Left ventricle myocardium inferior (tissue), 1 donor: ENCODE data around the gene KCNN3. TPM values are rescaled to one million over a fixed set of nuclear protein-coding genes. Genes with fewer than 3 reads are reported as not detected.

Experiments
- DNase-seq: peaks from one replicate; pipeline ENCODE4 v3.0.0-alpha.2; 2020
- H3K27ac ChIP-seq: fragments of 200-600 bp; replicated peaks from 2 replicates; pipeline ENCODE4 v1.8.0; 2021
- H3K27me3 ChIP-seq: fragments of 200-600 bp; 2 replicates; pipeline ENCODE4 v1.8.0; 2021; ENCODE audit warnings: low read depth
- H3K36me3 ChIP-seq: fragments of 200-600 bp; 2 replicates; pipeline ENCODE4 v1.8.0; 2021
- H3K4me1 ChIP-seq: fragments of 200-600 bp; 2 replicates; pipeline ENCODE4 v1.8.0; 2021
- H3K4me3 ChIP-seq: fragments of 200-600 bp; 2 replicates; pipeline ENCODE4 v1.8.0; 2021; ENCODE audit warnings: mild to moderate bottlenecking, moderate library complexity
- H3K9me3 ChIP-seq: fragments of 200-600 bp; replicated peaks from 2 replicates; pipeline ENCODE4 v1.8.0; 2021
- intact Hi-C: fragments of 100-400 bp; cut with micrococcal nuclease; formaldehyde crosslinking; loops from one replicate; pipeline ENCODE4 v1.11.0; 2022
- total RNA-seq: library from RNA; stranded (reverse); fragmentation: NEBNext Ultra II Directional; extraction: Animal tissue kit (Norgen Biotek cat#: 25700); gene quantifications from one replicate; pipeline ENCODE4 v1.2.1, GENCODE V29; 2021
- TF ChIP-seq, protein P1 (sequence below): fragments of 200-600 bp; IDR thresholded peaks from 2 replicates; pipeline ENCODE4 v1.8.0; 2021; ENCODE audit warnings: antibody characterized with exemption, mild to moderate bottlenecking, borderline replicate concordance
- donor health status: DM: no; HTN: yes; CAD: no; lungs with severe emphysema.

Gene KCNN3
- total RNA-seq, 1 donor from 2014 or later = 4.8 TPM

DNA sequence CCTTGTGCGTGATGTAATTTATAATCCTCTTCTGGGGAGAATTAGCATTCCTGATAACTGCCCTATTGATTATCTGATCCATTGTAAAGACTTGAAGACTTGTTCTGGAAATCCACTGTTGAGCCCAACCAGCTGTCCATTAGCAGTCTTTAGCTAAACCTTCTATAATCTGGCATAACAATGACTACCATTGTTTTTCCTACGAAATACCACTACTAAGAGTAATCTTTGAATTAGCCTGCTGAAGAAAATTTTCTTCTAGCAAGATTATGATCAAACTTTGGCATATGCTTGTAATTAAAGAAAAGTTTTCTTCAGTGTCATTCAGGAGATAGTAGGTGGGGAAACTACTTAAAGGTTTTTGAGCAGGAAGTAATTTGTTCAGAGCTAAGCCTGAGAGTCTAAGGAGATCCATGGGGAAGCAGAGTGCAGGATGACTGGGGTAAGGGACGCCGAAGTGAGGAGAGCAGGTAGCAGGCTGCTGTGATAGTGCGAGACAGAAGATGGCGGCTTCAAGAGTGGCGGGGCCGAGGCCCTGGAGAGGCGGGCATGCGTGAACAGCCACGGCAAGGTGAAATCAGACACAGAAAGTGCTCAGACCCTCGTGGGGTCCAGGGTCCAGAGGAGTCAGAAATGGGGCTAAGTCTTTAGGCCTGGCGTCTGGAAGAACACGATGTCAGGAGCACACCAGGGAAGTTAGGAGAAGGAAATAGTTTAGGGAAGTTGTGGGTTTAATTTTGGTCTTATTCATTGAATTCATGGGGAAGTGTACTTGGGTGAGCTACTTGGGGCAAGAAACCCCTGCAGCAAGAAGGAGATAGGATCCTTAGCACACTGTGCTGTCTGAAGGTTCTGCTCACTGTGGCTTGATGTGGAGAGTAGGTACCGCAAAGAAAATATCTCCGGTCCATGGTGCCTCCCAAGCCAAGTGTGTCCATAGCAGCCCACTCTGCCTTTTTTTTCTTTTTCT is 149.5 kb downstream of the KCNN3 start:
- intact Hi-C loops = no loop called here
- Histone ChIP-seq H3K27ac (no peak overlapping the region), H3K36me3 (no peaks in the 10 kb centered on the region)

DNA sequence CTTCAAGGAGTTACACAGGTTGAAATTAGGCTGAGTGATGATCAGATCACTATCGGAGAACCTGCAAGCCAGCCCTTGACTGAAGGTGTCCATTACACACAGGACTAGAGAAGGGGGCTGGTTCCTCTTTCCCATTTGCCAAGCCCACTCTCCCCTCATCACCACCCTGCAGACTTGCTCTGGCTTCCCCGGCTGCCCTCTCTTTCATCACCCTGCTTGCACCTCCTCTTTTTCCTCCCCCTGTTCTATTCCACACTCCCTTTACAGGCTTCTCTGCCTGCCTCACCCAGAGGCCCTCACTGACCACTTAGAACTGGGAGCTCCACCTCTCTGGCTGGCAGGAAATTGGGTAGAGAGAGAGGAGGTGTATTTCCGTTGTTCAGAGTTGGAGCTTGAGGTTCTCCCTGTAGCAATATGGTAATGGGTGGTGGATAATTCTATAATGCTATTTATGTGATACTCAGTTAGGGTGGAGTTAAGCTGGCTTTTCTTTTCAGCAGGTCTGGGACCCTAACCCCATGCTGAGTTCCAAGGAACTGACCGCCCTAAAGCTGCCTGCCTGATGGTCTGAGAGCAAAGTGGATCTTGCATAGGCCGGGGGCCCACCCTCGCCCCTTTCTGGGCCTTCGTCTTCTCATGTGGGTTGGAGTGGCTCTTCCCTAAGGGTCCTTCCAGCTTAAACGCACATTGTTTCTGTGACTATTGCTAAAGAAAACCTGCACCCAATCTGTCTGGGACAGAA is 150.3 kb downstream of the KCNN3 start:
- no peaks in the 10 kb centered on the region for H3K27me3 ChIP-seq
- H3K4me1 ChIP-seq = peaks cover 42% of the 10 kb centered on the region
- no peak for DNase-seq
- no peaks in the 10 kb centered on the region for H3K36me3 ChIP-seq
- no peak overlapping the region for H3K4me3 ChIP-seq
- no peak overlapping the region for H3K27ac ChIP-seq
- intact Hi-C loops = no loop called here
- no peaks in the 10 kb centered on the region for H3K9me3 ChIP-seq
- TF ChIP-seq, protein P1, sequence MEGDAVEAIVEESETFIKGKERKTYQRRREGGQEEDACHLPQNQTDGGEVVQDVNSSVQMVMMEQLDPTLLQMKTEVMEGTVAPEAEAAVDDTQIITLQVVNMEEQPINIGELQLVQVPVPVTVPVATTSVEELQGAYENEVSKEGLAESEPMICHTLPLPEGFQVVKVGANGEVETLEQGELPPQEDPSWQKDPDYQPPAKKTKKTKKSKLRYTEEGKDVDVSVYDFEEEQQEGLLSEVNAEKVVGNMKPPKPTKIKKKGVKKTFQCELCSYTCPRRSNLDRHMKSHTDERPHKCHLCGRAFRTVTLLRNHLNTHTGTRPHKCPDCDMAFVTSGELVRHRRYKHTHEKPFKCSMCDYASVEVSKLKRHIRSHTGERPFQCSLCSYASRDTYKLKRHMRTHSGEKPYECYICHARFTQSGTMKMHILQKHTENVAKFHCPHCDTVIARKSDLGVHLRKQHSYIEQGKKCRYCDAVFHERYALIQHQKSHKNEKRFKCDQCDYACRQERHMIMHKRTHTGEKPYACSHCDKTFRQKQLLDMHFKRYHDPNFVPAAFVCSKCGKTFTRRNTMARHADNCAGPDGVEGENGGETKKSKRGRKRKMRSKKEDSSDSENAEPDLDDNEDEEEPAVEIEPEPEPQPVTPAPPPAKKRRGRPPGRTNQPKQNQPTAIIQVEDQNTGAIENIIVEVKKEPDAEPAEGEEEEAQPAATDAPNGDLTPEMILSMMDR = no peak

More for the DNA sequence above, 149.5 kb downstream of the KCNN3 start:
- Histone ChIP-seq H3K27me3 (no peaks in the 10 kb centered on the region), H3K4me1 (peaks cover 34% of the 10 kb centered on the region), H3K4me3 (no peak overlapping the region), H3K9me3 (no peaks in the 10 kb centered on the region)
- DNase-seq = no peak
- TF ChIP-seq, protein P1 = no peak

DNA sequence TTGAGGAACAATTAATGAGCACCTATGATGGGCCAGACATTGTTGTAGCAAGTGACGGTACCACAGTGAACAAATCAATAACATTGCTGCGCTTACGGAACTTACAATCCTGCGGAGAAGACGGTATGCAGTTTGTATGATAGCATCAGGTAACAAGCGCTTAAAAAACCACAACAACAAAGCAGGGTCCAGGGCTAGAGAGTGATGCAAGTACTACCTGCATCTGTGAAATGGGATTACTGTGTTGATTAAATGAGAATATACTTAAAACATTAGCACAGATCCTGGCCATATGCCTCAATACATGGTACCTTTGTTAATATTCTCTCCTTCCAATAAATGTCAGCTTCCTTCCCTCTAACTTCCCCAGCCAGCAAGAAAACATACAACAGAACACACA is 151.5 kb downstream of the KCNN3 start:
- TF ChIP-seq, protein P1 = no peak
- intact Hi-C loops = no loop called here
- no peaks in the 10 kb centered on the region for H3K36me3 ChIP-seq
- H3K4me1 ChIP-seq = peaks cover 36% of the 10 kb centered on the region
- H3K27ac ChIP-seq = no peak overlapping the region
- H3K9me3 ChIP-seq = no peaks in the 10 kb centered on the region
- no peaks in the 10 kb centered on the region for H3K27me3 ChIP-seq
- DNase-seq = no peak
- no peak overlapping the region for H3K4me3 ChIP-seq

DNA sequence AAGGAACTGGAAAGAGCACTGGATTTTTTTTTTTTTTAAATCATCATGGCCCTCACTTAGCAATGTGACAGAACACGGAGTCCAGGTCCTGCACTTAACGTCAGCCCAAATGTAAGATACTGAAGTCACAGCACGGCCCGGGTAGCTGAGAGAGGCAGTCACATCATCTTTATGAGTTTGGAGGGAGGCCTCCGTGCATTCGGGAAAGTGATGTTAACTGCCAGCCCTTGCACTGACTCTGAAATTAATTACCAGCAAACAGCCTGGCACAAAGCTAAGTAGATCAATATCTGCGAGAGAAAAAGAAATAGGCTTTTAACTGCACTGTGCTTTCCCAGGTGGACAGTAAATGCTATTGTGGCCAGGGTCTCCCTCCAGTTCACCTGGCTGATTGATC is 152.6 kb downstream of the KCNN3 start:
- H3K9me3 ChIP-seq = no peaks in the 10 kb centered on the region
- no peak for DNase-seq
- TF ChIP-seq, protein P1 = no peak
- H3K36me3 ChIP-seq = peaks cover 6% of the 10 kb centered on the region
- peak overlapping the region; percentile 33 for H3K27ac ChIP-seq
- no peaks in the 10 kb centered on the region for H3K27me3 ChIP-seq
- H3K4me3 ChIP-seq = no peak overlapping the region
- H3K4me1 ChIP-seq = peaks cover 34% of the 10 kb centered on the region
- intact Hi-C loops = no loop called here

DNA sequence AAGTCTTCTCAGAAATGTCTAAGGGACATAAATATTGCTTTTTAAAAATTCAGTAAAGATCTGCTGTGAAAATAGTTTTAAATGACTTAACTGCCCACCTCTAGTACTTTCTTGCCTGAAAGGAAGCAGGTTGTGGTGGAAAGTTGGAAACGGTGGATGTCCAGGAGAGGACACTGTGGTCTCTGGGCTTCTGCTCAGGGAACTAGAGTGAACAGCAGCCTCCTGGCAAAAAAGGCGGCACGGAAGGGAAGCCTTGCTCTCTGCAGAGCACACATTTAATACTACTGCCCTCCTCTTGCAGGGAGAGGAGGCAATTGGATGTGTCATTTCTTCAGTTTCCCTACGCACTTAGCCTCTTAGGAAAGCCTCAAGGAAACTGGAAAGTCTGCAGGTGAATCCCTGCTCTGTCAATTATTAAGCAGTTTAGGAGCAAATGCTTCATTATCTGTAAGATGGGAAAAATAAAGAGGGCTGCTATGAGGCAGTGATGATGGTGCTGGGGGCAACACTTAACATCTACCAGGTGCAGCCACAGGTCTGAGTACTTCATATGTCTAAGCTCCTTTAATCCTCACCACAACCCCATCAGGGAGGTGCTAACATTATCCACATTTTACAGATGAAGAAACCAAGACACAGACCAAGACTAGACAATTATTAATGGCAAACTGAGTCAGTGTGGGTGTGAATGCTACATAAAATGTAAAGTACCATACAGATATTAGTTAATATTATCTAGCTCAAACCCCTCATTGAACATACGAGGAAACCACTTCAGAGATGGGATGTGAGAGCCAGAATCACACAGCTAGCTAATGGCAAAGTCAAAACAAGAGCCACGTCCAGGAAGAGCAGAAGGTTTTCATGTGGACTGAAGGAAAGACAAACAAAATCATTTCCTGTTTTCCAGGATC is 153.2 kb downstream of the KCNN3 start:
- TF ChIP-seq, protein P1 = peak; percentile 23
- intact Hi-C loops = no loop called here
- no peaks in the 10 kb centered on the region for H3K9me3 ChIP-seq
- no peak for DNase-seq
- no peak overlapping the region for H3K4me3 ChIP-seq
- peak overlapping the region; percentile 33 for H3K27ac ChIP-seq
- H3K27me3 ChIP-seq = no peaks in the 10 kb centered on the region
- peaks cover 10% of the 10 kb centered on the region for H3K36me3 ChIP-seq
- peaks cover 34% of the 10 kb centered on the region for H3K4me1 ChIP-seq
